NB4 (cell line): Measurements from ENCODE around the gene CXCL11.

ENCODE experiments used
- DNase-seq: peaks from one replicate; pipeline ENCODE4 v3.0.0; 2010; ENCODE audit warnings: low read depth
- H3K4me3 ChIP-seq: one replicate; pipeline ENCODE4 v1.5.1; 2011; ENCODE audit warnings: mild to moderate bottlenecking, low read depth, low read length, moderate library complexity
- MAX ChIP-seq: IDR thresholded peaks from 2 replicates; pipeline ENCODE4 v1.6.1; 2011; ENCODE audit warnings: low read depth, low read length
- MYC ChIP-seq: IDR thresholded peaks from 2 replicates; pipeline ENCODE4 v1.6.1; 2011; ENCODE audit warnings: low read depth, low read length
- POLR2A ChIP-seq: IDR thresholded peaks from 2 replicates; pipeline ENCODE4 v1.6.1; 2011; ENCODE audit warnings: mild to moderate bottlenecking; ENCODE audit not compliant: insufficient read length; ENCODE audit errors: extremely low read depth
- TF ChIP-seq, protein P1 (sequence below): IDR thresholded peaks from one replicate; pipeline ENCODE4 v1.5.1; 2012; ENCODE audit warnings: low read depth, low read length

CXCL11 gene

GRCh38 chr4:76016393-76016792 is 19.5 kb downstream of the CXCL11 start:
- no peak overlapping the region for H3K4me3 ChIP-seq
- no peak for DNase-seq
- TF ChIP-seq MAX (no peak), POLR2A (no peak), MYC (no peak)
- TF ChIP-seq, protein P1, sequence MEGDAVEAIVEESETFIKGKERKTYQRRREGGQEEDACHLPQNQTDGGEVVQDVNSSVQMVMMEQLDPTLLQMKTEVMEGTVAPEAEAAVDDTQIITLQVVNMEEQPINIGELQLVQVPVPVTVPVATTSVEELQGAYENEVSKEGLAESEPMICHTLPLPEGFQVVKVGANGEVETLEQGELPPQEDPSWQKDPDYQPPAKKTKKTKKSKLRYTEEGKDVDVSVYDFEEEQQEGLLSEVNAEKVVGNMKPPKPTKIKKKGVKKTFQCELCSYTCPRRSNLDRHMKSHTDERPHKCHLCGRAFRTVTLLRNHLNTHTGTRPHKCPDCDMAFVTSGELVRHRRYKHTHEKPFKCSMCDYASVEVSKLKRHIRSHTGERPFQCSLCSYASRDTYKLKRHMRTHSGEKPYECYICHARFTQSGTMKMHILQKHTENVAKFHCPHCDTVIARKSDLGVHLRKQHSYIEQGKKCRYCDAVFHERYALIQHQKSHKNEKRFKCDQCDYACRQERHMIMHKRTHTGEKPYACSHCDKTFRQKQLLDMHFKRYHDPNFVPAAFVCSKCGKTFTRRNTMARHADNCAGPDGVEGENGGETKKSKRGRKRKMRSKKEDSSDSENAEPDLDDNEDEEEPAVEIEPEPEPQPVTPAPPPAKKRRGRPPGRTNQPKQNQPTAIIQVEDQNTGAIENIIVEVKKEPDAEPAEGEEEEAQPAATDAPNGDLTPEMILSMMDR = no peak

GRCh38 chr4:76013540-76013939 is 22.3 kb downstream of the CXCL11 start:
- TF ChIP-seq POLR2A (no peak), MAX (no peak), MYC (no peak)
- TF ChIP-seq, protein P1 = no peak
- no peak for DNase-seq
- no peak overlapping the region for H3K4me3 ChIP-seq

DNA sequence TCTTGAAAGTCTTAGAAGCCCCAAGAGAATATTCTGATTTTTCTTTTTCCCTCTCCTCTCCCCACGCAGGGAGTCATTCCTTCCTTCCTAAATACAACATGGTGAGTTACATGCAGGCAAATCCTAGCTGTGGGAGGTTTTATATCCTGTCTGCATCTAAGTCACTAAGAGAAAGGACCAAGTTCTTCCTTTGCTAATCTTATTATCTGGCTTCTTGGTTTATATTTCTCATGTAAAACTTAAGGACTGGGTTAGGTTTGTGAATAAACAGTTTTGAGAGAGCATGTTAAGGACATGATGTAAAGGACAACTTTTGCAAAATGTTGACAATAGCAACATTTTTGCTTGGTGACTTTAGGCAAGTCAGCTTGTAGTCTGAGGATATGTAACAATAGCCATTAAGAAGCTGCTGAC is 23.5 kb downstream of the CXCL11 start:
- DNase-seq = no peak
- TF ChIP-seq MYC = no peak
- no peak for TF ChIP-seq MAX
- TF ChIP-seq POLR2A = no peak
- TF ChIP-seq, protein P1 = no peak
- H3K4me3 ChIP-seq = no peak overlapping the region

DNA sequence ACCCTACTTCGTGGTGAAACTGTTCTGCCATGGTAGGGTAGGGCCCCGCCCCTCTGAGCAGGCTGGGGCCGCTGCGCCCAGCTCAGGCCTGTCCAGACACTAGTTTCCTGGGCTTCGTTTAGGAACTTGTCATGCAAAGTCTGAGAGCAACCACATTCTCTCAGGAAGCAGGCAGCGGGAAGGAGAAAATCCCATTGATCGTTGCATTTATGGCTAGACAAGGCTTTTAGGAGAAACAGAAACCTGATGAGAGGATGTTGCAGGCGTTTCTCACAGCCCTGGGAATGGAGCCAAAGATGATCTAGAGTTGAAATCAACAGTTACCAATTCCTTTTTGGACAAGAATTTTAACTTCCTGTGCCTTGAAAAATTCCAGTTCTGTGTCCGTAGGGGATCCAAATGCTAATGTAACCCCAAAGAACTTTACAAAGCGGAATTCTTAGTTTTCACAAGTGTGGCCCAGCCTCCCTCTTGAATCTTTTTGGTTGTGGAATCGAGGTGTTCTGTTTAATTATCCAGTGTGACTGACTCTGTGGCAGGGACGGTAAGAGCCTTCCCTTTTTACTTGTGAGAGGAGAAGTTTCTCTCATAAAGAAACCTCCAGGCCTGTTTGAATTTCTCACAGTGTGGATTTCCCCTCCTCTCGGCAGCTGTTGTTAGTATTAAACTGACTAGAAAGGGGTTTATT is 24.0 kb downstream of the CXCL11 start:
- TF ChIP-seq, protein P1 = no peak
- no peak overlapping the region for H3K4me3 ChIP-seq
- no peak for DNase-seq

DNA sequence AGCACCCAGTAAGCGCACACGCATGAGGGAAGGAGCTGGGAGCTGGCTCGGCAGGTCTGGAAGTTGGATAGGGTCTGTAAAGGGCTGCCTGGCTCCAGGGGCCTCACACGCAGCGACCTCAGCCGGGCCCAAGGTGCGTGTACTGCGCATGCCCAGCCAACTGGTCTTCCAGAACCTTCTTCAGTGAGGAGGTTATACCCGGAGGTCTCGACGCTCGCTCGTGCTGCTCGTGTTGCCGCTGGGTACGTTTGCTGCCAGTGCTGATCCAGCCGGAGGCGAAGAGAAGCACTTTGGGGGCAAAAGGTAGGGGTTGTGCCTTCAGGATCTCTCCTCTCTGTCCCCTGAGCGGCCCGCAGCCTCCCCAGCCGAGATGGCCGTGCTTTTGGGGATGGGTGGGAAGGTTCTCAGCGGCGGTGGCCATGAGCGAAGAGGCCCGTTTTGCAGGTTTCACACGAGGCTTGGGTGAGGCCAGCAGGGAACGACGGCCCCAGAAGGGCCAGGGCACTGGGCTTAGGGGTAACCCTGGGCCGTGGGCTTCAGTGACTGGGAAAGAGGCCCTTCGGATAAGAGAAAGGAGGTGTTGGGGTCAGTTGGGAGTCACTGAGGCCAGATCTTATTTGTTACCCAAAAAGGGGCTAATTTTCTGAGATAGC is 24.7 kb downstream of the CXCL11 start:
- TF ChIP-seq MAX (no peak), POLR2A (no peak), MYC (no peak)
- TF ChIP-seq, protein P1 = no peak
- no peak overlapping the region for H3K4me3 ChIP-seq
- DNase-seq = no peak

DNA sequence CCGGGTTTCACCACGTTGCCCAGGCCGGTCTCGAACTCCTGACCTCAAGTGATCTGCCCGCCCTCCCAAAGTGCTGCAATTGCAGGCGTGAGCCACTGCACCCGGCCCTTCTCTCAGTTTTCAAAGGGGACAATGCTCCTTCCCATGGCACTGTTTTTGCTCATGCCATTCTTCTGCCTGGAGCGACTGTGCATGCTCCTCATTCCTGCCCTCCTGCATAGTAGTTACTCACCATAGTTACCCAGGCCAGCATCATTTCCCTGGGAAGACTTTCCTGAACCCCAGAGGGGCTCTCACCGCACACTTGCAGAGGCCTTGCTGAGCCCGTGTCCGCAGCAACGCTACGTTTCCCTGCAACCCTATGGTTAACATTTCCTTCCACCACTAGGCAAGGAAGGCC is 25.3 kb downstream of the CXCL11 start:
- no peak overlapping the region for H3K4me3 ChIP-seq
- no peak for DNase-seq
- TF ChIP-seq, protein P1 = no peak
- no peak for TF ChIP-seq MYC
- no peak for TF ChIP-seq POLR2A
- no peak for TF ChIP-seq MAX
